ENCODE results near the gene CLDN4.
"Not testable (repeated sequence)": the region's sequence is repeated elsewhere in the genome, so short reads cannot be mapped to it uniquely, and the experiment has no call there.

CLDN4 gene

DNA sequence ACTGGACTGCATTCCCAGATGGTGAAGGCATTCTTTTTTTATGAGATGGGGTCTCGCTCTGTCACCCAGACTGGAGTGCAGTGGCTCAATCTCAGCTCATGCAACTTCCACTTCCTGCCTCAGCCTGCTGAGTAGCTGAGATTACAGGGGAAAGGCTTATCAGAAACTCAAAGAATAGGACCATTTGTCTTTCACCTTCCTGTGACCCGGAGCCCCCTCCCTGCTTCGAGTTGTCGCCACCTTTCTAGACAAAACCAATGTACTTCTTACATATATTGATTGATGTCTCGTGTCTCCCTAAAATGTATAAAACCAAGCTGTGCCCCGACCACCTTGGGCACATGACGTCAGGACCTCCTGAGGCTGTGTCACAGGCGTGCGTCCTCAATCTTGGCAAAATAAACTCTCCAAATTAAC, 13.3 kb downstream of the CLDN4 start:
- no peak for DNase-seq

DNA sequence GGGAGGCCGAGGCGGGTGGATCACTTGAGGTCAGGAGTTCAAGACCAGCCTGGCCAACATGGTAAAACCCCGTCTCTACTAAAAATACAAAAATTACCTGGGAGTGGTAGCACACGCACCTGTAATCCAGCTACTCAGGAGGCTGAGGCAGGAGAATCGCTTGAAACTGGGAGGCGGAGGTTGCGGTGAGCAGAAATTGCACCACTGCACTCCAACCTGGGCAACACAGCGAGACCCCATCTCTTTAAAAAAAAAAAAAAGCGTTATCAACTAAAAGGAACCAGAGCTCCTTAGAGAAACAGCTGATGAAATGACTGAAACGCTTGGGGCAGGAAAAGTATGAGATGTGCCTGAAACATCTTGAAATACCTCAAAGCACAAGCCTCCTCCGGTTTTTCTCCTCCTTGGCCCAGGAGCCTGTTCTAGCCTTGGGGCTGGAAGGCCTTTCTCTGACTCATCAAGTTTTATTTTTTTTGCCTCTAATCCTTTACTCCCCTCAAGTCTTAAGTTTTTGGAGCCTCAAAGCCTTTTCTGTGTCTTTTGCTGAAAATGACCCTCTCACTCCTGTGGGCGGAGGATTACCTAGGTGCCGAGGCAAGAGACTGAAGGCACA, 14.2 kb downstream of the CLDN4 start:
- DNase-seq = no peak

DNA sequence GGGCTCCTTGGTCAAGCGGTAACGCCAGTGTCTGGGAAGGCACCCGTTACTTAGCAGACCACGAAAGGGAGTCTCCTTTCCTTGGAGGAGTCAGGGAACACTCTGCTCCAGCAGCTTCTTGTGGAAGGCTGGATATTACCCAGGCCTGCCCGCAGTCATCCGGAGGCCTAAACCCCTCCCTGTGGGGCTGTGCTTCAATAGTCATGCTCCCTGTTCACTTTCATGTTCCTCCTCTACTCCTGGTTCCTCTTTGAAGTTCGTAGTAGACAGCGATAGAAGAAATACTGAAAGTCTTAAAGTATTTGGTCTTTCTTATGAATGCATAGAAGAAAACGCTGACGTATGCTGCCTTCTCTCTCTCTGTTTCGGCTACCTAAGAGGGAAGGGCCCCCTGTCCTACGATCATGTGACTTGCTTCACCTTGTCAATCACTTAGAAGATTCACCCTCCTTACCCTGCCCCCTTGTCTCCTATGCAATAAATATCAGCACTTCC, 15.0 kb downstream of the CLDN4 start:
- not testable (repeated sequence) for DNase-seq

DNA sequence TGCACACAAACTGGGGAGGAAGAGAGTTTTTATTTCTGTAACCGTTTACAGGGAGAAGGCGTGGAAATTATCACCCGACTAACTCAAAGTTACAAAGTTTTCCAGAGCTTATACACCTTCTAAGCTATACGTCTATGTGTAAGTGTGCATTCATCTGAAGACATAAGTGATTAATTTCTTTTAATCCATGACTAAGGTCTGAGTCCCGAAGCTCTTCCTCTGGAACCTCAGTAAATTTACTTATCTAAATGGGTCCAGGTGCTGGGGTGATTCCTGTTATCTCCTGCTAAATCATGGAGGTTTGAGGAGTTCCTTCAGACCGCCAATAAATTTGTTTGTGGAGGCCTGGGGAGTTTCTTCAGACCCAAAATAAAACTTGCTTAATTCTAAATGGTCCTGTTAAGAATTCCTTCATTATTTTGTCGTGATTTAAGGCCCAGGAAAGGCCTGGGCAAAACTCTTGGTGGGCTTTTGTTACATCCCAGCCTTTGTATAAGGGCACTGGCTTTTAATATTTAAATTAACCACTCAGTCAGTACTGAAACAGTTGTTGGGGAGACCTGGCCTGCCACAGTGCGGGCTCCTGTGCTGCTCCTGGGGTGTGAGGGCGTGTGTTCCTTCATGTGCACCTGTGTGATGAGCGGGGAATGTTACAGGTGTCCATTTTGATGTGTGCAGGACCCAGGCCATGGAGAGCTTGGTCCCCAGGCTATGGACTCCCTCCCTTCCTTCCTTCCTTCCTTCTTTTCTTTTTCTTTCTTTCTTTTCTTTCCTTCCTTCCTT, 17.3 kb downstream of the CLDN4 start:
- no peak for DNase-seq

DNA sequence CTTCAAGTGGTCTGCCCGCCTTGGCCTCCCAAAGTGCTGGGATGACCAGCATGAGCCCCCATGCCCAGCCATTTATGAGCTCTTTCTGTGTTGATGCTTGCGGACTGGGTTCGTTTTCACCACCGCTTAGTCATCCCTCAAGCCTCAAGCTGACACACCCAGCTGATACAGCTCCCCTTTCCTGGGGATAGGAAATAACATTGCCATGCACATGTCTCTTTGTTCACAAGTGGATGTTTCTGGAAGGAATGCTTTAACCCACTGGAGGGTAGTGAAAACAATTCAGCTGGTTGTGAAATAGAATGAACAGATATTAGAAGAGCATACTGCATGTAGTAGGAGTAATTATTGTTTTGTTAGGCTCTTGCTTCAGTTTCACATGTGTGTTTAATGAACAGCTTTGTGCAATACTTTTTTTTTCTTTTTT, 20.0 kb downstream of the CLDN4 start:
- DNase-seq = no peak

DNA sequence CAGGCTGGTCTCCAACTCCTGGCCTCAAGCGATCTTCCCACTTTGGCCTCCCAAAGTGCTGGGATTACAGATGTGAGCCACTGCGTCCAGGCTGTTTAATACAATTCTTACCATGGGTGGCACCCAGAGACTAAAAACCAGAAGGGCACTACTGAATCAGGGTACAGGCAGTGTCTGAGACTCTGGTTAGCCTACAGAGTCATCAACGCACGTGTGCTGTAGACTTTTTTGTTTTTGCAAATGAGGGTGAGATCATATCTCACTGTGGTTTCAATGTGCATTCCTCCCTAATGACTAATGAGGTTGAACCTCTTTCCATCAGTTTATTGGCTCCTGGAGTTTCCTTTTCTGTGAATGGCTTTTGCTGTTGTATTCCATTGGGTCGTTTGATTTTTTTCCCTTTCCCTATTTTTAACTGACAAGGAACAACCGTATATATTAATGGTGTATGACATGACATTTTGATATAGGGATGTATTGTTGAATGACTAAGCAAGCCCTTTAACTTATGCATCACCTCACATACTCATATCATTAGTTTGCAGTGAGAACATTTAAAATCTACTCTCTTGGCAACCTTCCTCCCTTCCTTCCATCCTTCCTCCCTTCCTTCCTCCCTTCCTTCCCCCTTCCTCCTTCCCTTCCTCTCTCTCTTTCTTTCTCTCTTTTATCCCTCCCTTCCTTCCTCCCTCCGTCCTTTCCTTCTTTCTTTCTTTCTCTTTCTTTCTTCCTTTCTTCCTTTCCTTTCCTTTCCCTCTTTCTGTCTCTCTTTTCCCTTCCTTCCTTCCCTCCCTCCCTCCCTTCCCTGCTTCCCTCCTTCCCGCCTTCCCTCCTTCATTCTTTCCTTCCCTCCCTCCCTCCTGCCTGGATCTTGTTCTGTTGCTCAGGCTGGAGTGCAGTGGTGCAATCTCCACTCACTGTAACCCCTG, 20.9 kb downstream of the CLDN4 start:
- peak; percentile 18 for DNase-seq

DNA sequence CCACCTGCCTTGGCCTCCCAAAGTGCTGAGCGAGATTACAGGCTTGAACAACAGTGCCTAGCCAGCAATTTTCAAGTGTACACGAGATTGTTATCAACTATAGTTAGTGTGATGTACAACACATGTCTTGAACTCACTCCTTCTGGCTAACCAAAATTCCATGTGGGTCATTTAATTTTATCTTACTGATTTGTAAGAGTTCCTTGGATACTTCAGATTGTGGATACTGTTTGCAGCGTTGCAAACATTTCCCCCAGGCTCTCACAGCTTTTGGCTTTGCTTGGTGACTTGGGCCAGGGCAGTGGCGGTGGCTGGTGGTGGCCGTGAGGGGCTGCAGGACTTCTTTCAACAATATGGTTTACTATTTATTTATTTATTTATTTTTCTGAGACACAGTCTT, 21.7 kb downstream of the CLDN4 start:
- no peak for DNase-seq

DNA sequence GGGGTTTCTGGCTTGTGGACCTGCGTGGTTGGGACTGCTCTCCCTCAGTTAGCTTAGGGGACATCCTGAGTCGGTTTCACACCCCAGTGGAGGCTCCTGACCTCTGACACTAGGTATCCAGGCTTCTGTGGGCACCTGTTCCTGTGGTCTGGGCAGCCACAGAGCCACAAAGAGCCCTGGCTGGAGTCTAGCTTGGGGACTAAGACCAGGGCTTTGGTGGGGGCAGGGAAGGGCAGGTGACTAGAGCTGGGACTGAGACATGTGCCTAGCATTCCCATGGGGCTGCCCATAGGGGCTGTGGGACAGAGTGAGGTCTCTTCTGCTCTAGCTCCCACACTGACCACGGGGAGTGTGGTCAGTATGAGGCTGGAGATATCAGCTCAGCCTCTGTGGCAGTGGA, 26.1 kb downstream of the CLDN4 start:
- DNase-seq = no peak

DNA sequence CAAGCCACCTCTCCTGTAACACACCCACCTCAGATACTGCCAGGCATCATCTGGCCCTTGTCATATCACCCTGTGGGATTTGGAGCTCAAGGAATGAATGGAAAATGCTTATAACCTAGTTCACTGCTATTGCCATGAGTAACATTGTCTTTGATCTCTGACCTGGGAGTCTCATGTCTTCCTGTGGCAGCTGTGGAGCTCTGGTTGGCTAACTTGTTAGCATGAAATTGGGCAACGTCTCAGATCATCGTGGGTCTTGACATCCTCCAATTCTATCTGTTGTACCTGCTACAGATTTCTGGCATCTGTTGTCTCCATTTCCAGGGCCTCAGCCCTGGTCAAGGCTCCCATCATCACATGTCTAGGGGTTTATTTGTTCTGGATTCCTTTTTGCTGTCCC, 28.0 kb downstream of the CLDN4 start:
- no peak for DNase-seq

DNA sequence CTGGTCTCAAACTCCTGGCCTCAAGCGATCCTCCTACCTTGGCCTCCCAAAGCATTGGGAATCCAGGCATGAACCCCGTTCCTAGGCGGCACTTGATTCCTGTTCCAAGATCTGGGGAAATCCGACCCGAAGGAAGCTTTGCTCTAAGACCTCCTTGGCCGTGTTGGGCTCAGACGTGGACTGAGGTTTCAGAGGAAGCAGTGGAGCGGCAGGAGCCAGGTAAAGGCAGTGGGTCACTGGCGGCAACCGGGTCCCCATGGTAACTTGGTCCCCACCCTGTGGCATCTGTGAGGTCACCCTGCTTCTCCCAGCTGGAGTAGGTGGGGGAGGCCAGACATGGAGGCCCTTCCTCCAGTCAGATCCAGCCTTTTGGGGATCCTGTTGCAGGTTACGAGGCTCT, 30.1 kb downstream of the CLDN4 start, which contains the start of gene TMEM270:
TSS of gene TMEM270 (plus strand) at position 301 of the 400 bp plus-strand sequence. CDS start at position 337, 36 bp downstream.
- no peak for DNase-seq

DNA sequence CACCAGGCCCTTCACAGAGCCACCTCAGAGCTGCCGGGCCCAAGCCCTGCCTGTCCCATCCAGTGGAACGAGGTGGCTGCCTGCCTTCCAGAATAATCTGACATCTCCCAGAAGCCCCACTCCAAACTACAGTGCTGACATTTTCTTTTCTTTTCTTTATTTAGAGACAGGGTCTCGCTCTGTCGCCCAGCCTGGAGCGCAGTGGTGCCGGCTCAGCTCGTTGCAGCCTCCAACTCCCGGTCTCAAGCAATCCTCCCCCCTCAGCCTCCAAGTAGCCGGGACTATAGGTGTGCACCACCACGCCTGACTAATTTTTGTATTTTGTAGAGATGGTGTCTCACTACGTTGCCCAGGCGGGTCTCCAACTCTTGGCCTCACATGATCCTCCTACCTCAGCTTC, 30.5 kb downstream of the CLDN4 start:
- DNase-seq = no peak

DNA sequence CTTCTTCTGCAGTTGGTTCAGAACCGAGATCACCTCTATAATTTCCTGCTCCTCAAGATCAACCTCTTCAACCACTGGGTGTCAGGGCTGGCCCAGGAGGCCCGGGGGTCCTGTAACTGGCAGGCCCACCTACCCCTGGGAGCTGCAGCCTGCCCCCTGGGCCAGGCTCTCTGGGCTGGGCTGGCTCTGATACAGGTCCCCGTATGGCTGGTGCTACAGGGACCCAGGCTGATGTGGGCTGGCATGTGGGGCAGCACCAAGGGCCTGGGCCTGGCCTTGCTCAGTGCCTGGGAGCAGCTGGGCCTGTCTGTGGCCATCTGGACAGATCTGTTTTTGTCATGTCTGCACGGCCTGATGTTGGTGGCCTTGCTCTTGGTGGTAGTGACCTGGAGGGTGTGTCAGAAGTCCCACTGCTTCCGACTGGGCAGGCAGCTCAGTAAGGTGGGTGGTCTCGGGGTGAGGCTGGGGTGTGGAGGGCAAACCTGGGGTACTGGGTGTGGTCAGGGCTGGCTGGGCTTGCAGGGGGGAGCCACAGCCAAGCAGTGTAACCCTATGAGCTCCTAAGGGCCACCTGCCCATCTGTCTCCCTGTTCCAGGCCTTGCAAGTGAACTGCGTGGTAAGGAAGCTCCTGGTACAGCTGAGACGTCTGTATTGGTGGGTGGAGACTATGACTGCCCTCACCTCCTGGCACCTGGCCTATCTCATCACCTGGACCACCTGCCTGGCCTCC, 34.4 kb downstream of the CLDN4 start:
- no peak for DNase-seq

DNA sequence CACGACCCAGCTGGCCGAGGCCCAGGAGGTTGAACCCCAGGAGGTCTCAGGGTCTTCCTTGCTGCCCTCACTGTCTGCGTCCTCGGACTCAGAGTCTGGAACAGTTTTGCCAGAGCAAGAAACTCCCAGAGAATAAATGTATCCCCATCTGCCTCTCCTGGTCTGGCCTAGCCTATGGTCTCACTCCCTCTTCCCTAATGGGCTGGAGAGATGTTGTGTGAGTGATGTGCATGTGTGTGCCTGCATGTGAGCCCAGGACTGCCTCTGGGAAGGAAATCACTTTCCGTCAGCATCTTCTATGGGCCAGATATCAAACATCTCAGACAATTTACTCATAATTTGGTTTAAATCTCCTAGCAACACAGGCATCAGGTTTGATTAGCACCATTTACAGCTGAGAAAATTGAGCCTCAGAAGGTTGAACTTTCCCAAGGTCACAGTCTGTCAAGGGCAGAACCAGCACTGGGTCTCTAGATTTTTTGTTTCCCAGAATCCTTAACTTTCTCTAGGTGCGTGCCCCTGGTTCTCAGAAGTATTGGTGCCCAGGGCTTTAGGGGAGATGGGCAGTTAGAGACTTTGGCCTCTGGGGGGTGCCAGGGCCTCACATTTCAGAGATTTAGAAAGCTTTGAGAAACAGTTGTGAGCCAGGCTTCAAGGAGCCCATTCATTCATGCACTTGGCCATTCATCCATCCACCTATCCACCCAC, 35.1 kb downstream of the CLDN4 start:
- DNase-seq = no peak

DNA sequence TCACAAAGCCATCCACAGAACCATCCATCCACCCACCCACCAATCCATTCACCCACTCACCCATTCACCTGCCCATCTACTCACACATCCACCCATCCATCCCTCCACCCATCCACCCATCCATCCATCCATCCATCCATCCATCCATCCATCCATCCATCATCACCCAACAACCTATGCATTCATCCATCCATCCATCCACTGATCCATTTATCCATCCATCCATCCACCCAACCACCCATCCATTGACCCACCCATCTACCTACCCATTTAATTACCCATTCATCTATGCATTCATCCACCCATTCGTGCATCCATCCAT, 35.6 kb downstream of the CLDN4 start:
- DNase-seq = no peak

DNA sequence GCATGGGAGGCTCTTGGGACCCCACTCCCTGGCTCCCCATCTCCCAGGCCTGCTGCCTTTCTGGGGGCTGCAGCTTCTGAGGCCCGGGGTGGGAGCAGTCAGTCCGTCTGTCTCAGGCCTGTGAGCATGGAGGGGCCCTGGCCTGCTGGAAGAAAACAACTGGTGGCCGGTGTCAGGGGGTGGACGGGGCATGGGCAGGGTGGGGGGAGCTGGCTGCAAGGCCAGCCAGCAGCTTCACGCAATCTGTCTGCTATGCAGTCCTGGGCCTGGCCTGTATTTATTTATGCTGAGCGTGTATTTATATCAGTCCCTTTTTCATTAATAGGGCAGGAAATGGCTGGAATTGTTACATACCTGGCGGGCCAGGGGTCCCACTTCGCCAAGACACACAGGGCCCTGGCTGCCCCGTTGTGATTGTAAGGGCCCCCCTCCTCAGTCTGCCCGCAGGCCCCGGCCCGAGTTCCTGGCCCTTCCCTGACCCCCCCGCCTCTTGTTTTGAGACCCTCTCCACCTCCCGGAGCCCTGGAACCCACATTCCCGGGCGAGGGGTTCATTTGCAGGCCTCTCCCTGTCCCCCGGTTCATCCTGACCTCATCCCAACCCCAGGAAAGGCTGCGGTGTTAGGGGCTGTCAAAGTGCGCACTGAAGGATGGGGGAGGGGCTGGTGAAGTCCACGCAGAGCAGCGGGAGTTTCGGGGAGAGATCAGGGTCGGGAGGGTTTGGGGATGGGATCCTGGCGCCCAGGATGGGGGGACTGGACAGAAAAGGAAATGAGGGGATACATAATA, 38.4 kb downstream of the CLDN4 start:
- DNase-seq = no peak

DNA sequence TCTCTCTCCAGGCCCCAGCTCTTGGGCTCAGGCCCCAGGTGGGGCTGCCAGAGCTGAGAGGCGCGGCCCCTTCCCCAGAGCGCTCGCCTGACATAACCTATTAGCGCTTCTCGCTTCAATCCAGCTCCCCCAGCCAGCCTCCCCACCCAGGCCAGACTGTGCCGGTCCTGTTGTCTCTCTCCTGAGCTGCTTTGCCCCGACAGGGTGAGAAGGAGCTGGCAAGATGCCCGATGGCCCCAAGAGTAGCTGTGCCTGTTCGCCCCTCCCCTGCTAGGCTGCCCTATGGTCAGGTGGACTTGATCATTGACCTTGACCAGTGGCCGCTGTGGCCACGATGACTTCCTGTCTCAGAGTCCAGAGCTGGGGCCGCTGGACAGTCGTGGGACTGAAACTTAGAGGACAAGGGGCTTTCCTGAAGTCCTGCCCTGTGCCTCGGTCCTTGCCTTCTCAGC, 39.3 kb downstream of the CLDN4 start:
- no peak for DNase-seq

DNA sequence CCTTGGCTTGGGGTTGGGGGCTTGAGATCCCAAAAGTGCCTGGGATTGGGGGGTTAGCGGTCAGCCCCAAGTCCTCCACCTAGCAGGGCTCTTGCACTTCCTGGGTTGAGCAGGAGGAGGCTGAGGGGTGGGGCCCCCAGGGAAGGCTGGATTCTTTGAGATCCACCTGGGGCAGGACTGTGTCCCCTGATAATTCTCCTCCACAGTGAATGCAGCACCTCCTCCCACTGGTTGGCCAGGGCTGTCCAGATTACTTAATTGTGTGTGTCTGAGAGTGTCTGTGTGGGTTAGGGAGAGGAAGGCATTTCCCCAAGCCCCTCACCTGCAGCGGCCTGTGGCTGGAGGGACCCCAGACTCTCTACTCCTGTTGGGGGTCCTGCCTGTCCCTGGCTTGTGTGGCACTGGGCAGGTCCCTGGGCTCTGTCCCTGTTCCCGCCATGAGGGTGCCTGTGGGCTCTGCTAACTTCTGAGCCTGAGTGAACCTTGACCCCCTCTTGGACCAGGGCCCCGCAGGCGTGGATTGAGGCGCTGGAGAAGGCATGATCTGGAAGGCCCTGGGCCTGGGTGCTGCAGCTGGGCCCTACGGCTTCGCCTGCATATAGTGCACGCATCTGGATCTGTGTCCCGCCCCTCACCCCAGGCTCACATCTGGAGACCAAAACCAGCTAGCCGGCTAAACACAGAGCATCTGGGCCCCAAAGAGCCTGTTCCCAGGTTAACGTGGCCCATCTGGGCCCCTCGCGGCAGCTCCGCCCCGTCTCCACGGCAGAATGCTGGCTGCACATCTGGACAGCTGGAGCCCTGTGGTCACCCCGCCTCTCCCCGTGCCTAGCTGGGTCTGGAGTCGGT, 40.6 kb downstream of the CLDN4 start:
- no peak for DNase-seq

DNA sequence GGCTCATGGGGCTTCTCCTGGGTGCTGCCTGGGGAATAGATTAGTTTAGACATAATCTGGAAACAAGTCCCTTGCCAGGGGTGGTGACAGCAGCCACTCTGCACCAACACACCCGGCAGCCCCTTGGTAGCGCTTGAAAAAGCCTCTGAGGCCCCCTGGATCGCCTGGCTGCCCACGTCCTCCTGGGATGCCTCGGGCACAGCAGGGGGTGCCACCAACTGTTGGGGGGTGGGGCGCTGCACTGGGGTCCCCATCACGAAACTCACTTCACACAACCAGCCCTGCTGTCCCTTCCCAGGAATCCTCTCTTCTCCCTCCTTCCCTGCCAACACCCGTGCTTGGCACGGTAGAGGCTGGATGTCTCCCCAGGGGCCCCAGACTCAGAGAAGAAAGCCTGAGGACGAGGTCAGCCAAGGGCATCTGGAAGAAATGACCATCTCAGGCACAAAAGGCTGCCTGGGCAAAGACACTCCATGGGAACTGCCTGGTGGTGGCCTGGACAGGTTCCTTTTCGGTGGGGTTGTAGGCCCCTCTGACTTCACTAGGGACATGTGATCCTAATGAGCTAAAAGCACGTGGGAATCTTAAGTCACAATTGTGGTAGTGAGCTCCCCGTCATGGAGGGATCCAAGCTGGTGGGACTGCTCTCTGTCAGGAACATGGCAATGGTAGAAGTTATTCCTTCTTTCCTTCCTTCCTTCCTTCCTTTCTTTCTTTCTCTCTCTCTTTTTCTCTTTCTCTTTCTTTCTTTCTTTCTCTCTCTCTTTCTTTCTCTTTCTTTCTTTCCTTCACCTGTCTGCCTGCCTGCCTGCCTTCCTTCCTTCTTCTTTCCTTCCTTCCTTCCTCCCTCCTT, 41.5 kb downstream of the CLDN4 start:
- no peak for DNase-seq

DNA sequence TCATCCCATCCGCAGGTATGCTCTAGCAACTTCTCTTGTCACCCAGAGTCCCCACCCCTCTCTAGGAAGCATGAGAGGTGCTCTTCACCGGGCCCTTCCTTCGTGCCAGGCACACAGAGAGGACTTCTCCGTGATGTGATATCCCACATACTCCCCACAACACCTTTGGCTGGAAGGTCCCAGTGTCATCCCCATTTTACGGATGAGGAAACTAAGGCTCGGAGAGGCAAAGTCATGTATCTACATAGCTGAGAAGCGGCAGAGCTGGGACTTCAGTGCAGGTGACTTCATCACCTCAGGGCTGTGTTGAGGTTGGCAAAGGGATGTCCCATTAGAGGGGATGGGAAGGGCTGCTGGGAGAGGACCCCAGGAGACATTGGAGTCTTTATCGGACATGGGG, 45.6 kb downstream of the CLDN4 start:
- no peak for DNase-seq
